HepG2 (cell line): Measurements from ENCODE around the gene KIAA1755. TPM values are rescaled to one million over a fixed set of nuclear protein-coding genes. Genes with fewer than 3 reads are reported as not detected.

Experiments
- AHR ChIP-seq: IDR thresholded peaks from 2 replicates; pipeline ENCODE4 v1.6.1; 2018; ENCODE audit warnings: missing genetic modification reagents, missing compliant biosample characterization
- E2F1 ChIP-seq: sonication (generic); formaldehyde crosslinking; IDR thresholded peaks from 2 replicates; pipeline ENCODE4 v1.5.0; 2020; ENCODE audit warnings: missing genetic modification reagents
- FOXO1 ChIP-seq: sonication (generic); formaldehyde crosslinking; IDR thresholded peaks from 2 replicates; pipeline ENCODE4 v1.4.0; 2020; ENCODE audit warnings: missing genetic modification reagents
- NRL ChIP-seq: sonication (generic); formaldehyde crosslinking; IDR thresholded peaks from 2 replicates; pipeline ENCODE4 v1.5.0; 2020; ENCODE audit warnings: missing genetic modification reagents, mild to moderate bottlenecking, moderate library complexity, borderline replicate concordance
- PRDM15 ChIP-seq: sonication (generic); formaldehyde crosslinking; IDR thresholded peaks from 2 replicates; pipeline ENCODE4 v1.4.0; 2020; ENCODE audit warnings: missing genetic modification reagents
- PRMT3 ChIP-seq: sonication (generic); formaldehyde crosslinking; IDR thresholded peaks from 2 replicates; pipeline ENCODE4 v1.8.1; 2022; ENCODE audit warnings: low read depth, mild to moderate bottlenecking, moderate library complexity, missing genetic modification reagents, borderline replicate concordance
- REPIN1 ChIP-seq: sonication (generic); formaldehyde crosslinking; IDR thresholded peaks from 2 replicates; pipeline ENCODE4 v1.8.0; 2022; ENCODE audit warnings: missing genetic modification reagents, low read depth, mild to moderate bottlenecking, borderline replicate concordance
- SAP130 ChIP-seq: IDR thresholded peaks from 2 replicates; pipeline ENCODE4 v1.6.1; 2016; ENCODE audit warnings: low read depth
- ZBTB38 ChIP-seq: sonication (generic); formaldehyde crosslinking; IDR thresholded peaks from 2 replicates; pipeline ENCODE4 v1.5.1; 2020; ENCODE audit warnings: mild to moderate bottlenecking, missing genetic modification reagents
- ZBTB43 ChIP-seq: sonication (generic); formaldehyde crosslinking; conservative IDR thresholded peaks from 2 replicates; pipeline ENCODE4 v1.4.0; 2020; ENCODE audit warnings: missing genetic modification reagents
- ZNF3 ChIP-seq: IDR thresholded peaks from 2 replicates; pipeline ENCODE4 v1.7.0; 2017; ENCODE audit warnings: inconsistent platforms
- ZNF557 ChIP-seq: sonication (generic); formaldehyde crosslinking; IDR thresholded peaks from 2 replicates; pipeline ENCODE4 v1.4.0; 2020; ENCODE audit warnings: missing genetic modification reagents
- polyA plus RNA-seq, 8 experiments: library from polyadenylated mRNA; depleted of rRNA in 3 of 8; stranded (reverse) in 7 of 8; unstranded in 1 of 8; fragments of >200 nt; fragmentation: Illumina TruSeq in 4 of 8; extraction: Trizol in 4 of 8; gene quantifications; 2 replicates each; pipeline versions ENCODE4 v1.2.1 to v1.2.3, GENCODE V29; 2011 to 2016; ENCODE audit warnings: low read depth in 4 of 8, missing spikeins in 1 of 8, mixed read lengths in 1 of 8; ENCODE audit not compliant: insufficient read depth in 1 of 8
- total RNA-seq, 5 experiments: library from RNA; depleted of rRNA; stranded (reverse); fragments of >200 nt; fragmentation: Illumina TruSeq; extraction: Trizol; gene quantifications; 2 replicates each; pipeline ENCODE4 v1.2.3, GENCODE V29; 2016; ENCODE audit warnings: low read depth in 1 of 5
- TF ChIP-seq, protein P1 (sequence below), 2 experiments: sonication (generic) in 1 of 2; formaldehyde crosslinking in 1 of 2; IDR thresholded peaks; 2 replicates each; pipeline versions ENCODE4 v1.4.0 to v1.6.1; 2018 to 2020; ENCODE audit warnings: missing genetic modification reagents in 2 of 2, borderline replicate concordance in 1 of 2, low read depth in 1 of 2, mild to moderate bottlenecking in 1 of 2, missing biosample characterization in 1 of 2
- TF ChIP-seq, protein P2 (sequence below): sonication (generic); formaldehyde crosslinking; IDR thresholded peaks from 2 replicates; pipeline ENCODE4 v1.4.0; 2020; ENCODE audit warnings: low read depth, mild to moderate bottlenecking, missing genetic modification reagents
- TF ChIP-seq, protein P3 (sequence below): sonication (generic); formaldehyde crosslinking; IDR thresholded peaks from 2 replicates; pipeline ENCODE4; 2020; ENCODE audit warnings: missing genetic modification reagents, mild to moderate bottlenecking, borderline replicate concordance

KIAA1755 gene
- total and polyA plus RNA-seq, 2 of the 13 experiments (the other 11 are each of a cell fraction or from before 2014, with no cell fraction given), result 0.04 TPM; not detected in 1

GRCh38 chr20:38173237-38174156, 87.0 kb downstream of the KIAA1755 start (continued):
- TF ChIP-seq SAP130 (peak; percentile 49; the same call in 1 of the 2 replicates), E2F1 (no peak), FOXO1 (CRISPR knock-in tag) (no peak), ZNF3 (CRISPR knock-in tag) (no peak), ZBTB38 (CRISPR knock-in tag) (no peak), REPIN1 (CRISPR knock-in tag) (no peak), PRMT3 (CRISPR knock-in tag) (no peak), PRDM15 (CRISPR knock-in tag) (no peak), AHR (CRISPR knock-in tag) (peak; percentile 76; the same call in 1 of the 2 replicates), ZNF557 (no peak), ZBTB43 (CRISPR knock-in tag) (peak; percentile 56; the same call in 1 of the 2 replicates), NRL (CRISPR knock-in tag) (no peak)
- TF ChIP-seq, protein P1, sequence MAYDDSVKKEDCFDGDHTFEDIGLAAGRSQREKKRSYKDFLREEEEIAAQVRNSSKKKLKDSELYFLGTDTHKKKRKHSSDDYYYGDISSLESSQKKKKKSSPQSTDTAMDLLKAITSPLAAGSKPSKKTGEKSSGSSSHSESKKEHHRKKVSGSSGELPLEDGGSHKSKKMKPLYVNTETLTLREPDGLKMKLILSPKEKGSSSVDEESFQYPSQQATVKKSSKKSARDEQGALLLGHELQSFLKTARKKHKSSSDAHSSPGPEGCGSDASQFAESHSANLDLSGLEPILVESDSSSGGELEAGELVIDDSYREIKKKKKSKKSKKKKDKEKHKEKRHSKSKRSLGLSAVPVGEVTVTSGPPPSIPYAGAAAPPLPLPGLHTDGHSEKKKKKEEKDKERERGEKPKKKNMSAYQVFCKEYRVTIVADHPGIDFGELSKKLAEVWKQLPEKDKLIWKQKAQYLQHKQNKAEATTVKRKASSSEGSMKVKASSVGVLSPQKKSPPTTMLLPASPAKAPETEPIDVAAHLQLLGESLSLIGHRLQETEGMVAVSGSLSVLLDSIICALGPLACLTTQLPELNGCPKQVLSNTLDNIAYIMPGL (CRISPR knock-in tag; IDR thresholded peaks at IDR 0.05; ENCODE audit: borderline replicate concordance in 1 of 2, low read depth in 1 of 2), result peak in 1 of 2 experiments; percentile 45; a peak in 1 of 4 replicates
- TF ChIP-seq, protein P2, sequence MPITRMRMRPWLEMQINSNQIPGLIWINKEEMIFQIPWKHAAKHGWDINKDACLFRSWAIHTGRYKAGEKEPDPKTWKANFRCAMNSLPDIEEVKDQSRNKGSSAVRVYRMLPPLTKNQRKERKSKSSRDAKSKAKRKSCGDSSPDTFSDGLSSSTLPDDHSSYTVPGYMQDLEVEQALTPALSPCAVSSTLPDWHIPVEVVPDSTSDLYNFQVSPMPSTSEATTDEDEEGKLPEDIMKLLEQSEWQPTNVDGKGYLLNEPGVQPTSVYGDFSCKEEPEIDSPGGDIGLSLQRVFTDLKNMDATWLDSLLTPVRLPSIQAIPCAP (CRISPR knock-in tag), result no peak
- TF ChIP-seq, protein P3, sequence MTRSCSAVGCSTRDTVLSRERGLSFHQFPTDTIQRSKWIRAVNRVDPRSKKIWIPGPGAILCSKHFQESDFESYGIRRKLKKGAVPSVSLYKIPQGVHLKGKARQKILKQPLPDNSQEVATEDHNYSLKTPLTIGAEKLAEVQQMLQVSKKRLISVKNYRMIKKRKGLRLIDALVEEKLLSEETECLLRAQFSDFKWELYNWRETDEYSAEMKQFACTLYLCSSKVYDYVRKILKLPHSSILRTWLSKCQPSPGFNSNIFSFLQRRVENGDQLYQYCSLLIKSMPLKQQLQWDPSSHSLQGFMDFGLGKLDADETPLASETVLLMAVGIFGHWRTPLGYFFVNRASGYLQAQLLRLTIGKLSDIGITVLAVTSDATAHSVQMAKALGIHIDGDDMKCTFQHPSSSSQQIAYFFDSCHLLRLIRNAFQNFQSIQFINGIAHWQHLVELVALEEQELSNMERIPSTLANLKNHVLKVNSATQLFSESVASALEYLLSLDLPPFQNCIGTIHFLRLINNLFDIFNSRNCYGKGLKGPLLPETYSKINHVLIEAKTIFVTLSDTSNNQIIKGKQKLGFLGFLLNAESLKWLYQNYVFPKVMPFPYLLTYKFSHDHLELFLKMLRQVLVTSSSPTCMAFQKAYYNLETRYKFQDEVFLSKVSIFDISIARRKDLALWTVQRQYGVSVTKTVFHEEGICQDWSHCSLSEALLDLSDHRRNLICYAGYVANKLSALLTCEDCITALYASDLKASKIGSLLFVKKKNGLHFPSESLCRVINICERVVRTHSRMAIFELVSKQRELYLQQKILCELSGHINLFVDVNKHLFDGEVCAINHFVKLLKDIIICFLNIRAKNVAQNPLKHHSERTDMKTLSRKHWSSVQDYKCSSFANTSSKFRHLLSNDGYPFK, result no peak
